Peyer's patch (tissue), 4 donors: ENCODE measurements around the gene LYPD6B.

Experiments used
- POLR2A ChIP-seq, 2 donors: fragments of 450-650 bp; IDR thresholded peaks; one replicate each; pipeline ENCODE4 v1.5.1; 2017; ENCODE audit warnings: antibody characterized with exemption in 2 of 2, mild to moderate bottlenecking in 2 of 2, moderate library complexity in 2 of 2
- TF ChIP-seq, protein P1 (sequence below), 6 experiments: fragments of 450-650 bp in 4 of 6; fragments of 200-600 bp in 2 of 6; sonication (generic) in 1 of 6; IDR thresholded peaks; one replicate each; pipeline ENCODE4 v1.5.1; 2017 to 2019; ENCODE audit warnings: antibody characterized with exemption in 6 of 6, mild to moderate bottlenecking in 3 of 6, moderate library complexity in 1 of 6

DNA sequence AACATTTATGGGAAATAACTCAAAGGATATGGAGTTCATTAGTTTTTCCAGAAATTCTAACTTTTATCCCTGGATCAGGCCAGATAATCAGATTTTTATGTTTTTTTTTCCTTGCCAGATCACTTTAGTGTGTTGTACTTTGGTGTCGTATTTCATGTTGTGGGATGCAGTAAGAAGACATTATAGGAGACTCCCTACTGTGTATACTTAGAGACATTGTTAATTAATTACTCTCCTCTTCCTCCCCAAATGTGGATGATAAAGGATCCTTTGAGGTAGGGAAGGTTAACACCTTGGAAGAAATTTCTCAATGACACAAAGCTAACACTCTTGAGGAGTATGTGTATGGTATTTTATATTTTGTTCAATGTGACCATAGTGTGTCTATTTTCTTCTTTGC, 120.5 kb downstream of the LYPD6B start:
- TF ChIP-seq, protein P1, sequence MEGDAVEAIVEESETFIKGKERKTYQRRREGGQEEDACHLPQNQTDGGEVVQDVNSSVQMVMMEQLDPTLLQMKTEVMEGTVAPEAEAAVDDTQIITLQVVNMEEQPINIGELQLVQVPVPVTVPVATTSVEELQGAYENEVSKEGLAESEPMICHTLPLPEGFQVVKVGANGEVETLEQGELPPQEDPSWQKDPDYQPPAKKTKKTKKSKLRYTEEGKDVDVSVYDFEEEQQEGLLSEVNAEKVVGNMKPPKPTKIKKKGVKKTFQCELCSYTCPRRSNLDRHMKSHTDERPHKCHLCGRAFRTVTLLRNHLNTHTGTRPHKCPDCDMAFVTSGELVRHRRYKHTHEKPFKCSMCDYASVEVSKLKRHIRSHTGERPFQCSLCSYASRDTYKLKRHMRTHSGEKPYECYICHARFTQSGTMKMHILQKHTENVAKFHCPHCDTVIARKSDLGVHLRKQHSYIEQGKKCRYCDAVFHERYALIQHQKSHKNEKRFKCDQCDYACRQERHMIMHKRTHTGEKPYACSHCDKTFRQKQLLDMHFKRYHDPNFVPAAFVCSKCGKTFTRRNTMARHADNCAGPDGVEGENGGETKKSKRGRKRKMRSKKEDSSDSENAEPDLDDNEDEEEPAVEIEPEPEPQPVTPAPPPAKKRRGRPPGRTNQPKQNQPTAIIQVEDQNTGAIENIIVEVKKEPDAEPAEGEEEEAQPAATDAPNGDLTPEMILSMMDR (IDR thresholded peaks at IDR 0.05): no peak
- no peak for TF ChIP-seq POLR2A (IDR thresholded peaks at IDR 0.05)
